GM12873 (cell line): Measurements from ENCODE around the gene TJP2.
A peak's percentile ranks its signal among the peaks of the same experiment; 100 is the strongest.

Experiments used
- CTCF ChIP-seq: IDR thresholded peaks from 2 replicates; pipeline ENCODE4 v1.5.1; 2012; ENCODE audit warnings: low read depth, mild to moderate bottlenecking, moderate library complexity, low read length, control low read depth; ENCODE audit not compliant: insufficient read depth; ENCODE audit errors: missing control alignments

Gene TJP2

GRCh38 chr9:69215774-69216485 is 41.9 kb downstream of the TJP2 start:
- TF ChIP-seq CTCF: no peak

DNA sequence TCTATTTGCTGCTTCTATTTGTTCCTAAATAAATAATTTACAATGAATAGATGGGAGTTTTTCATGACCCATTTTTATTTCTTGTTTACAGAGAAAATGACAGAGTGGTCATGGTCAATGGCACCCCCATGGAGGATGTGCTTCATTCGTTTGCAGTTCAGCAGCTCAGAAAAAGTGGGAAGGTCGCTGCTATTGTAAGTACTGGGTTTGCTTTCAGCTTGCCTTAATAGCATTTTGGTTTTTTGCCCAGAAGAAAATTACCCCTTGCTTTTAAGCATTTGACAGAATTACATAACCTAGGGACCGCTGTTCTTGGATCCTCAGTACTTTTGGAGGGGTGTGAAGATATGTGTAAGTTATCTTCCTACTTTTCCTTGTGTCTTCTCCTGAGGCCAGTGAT is 44.1 kb downstream of the TJP2 start:
- TF ChIP-seq CTCF: no peak

DNA sequence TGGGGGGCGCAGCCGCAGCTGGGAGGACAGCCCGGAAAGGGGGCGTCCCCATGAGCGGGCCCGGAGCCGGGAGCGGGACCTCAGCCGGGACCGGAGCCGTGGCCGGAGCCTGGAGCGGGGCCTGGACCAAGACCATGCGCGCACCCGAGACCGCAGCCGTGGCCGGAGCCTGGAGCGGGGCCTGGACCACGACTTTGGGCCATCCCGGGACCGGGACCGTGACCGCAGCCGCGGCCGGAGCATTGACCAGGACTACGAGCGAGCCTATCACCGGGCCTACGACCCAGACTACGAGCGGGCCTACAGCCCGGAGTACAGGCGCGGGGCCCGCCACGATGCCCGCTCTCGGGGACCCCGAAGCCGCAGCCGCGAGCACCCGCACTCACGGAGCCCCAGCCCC is 47.0 kb downstream of the TJP2 start:
- no peak for TF ChIP-seq CTCF

GRCh38 chr9:69222970-69223369 is 48.9 kb downstream of the TJP2 start:
- TF ChIP-seq CTCF: no peak

- TF ChIP-seq CTCF: peak; percentile 79
Observed at GRCh38 chr9:69223605-69224004, 49.5 kb downstream of the TJP2 start.

DNA sequence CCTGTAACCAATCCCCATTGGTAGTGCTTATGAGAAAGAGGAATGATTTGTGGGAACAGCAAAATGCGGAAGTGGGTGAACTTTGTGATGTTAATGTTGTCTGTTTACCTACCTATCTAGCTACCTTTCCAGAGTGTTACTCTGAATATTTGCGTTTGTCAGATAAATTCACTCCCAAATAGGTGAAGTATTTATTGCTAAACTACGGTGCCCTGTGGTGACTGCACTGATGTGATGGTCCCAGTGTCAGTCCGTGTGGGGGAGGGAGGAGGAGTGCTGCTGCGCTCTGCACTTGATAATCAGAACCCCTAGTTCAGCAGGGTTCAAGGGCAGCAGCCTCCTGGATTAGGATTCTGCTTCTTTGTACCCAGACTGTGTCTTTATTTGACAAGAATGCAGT is 55.3 kb downstream of the TJP2 start:
- TF ChIP-seq CTCF: no peak

- TF ChIP-seq CTCF: no peak
Observed at GRCh38 chr9:69232135-69232534, 58.1 kb downstream of the TJP2 start.
